GM19193 (cell line): ENCODE data around the gene THEM4.

Experiments used
- POLR2A ChIP-seq: IDR thresholded peaks from 4 replicates; pipeline ENCODE4 v1.6.1; 2011; ENCODE audit not compliant: insufficient read depth, insufficient read length; ENCODE audit errors: extremely low read depth

THEM4 gene

DNA sequence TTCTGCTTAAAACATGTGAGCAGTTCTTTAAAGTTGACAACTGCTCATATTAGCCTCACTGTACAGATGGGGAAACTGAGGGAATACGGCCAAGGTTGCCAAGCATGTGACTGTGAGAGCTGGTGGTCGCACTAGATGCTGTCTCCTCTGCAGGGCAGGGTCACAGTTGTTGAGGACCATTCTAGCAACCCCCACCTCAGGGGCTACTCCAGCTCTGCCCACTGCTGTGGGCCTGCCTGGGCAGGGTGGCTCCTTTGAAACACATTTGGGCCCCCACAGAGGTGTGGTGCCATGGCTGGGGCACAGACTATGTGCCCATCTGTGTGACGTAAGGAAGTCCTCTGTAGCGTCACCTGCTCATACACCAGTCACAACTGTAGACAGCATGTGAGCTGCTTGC lies 56.6 kb downstream of the THEM4 start:
- no peak for TF ChIP-seq POLR2A

DNA sequence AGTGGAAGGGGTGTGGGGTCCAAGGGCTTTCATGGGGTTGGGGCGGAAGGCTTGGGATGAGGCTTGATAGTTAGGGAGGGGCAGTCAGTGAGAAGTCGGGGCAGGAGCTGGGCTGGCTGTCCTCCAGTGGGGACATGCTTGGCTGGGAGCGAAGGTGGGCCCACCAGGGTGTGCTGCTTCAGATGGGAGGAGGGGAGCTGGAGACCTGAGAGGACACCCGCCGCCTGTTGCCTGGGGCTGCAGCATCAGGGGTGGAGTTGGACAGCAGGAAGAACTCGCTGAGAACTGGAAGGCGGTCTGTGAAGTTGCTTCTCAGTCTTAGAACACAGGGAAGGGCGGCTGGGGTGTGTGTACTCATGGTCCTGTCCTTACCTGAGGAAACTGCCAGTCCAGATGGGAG lies 57.4 kb downstream of the THEM4 start:
- no peak for TF ChIP-seq POLR2A

DNA sequence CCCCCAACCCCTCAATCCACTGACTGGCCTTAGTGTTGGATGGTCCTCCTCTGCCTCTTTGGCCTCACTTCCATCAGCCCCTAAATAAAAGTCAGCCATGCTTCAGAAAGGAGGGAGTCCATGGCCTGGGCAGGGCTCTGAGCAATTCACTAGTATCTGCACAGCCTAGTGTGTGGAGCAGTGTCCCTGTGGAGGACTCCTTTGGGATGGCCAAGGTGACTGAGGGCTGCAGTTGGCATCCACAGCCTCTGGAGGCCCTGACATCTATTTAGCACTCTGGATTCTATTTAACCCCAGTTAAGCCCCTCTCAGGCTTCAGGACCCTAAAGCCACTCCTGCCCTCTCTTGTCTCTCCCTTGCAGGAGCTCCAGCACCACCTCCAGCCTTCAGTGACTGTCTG lies 59.4 kb downstream of the THEM4 start:
- no peak for TF ChIP-seq POLR2A

DNA sequence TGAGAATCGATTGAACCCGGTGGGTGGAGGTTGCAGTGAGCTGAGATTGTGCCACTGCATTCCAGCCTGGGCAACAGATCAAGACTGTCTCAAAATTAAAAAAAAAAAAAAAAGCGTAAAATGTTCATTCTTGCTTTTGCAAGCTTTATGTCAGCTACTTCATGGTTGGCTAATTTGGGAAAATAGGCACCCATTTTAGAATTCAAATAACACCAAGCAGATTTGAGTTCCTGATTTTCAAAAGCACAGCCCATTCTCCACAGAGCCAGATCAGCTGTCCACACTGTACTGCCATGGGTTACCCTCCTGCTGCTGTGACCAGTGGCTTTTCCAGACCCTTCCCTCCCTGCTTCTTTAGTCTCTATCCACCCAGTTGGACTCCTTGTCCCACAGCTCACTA lies 60.2 kb downstream of the THEM4 start:
- no peak for TF ChIP-seq POLR2A

DNA sequence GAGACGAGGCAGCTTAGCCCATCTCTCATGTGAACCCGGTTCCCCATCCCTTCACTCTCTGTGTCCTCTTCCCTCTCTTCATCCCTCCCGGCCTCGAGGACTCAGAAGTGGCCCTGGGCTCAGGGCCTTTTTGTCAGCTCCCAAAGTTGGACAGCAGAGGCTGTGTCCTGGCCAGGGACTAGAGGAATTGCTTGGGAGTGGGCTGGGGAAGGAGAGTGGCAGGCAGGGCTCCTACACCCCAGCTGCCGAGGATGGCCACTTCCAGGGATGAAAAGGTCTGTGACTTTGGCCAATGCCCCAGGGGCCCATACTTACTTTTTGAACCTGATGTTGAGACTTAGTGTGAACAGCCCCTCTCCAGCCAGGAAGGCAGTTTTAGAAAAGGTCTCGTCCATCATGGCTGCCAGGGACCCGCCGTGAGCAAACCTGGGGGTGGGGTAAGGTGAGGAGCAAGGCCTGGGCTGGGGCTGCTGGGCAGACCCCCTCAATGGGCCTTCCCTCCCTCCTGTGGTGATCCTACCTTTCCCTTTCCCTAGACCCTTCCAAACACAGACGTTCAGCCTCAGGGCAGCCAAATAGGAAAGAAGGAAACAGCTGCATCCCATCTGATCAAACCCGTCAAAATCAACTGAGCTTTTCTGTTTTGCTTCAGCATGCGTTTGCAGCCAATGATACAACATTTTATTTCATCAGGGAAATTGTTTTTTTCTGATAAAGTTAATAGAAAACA lies 61.3 kb downstream of the THEM4 start:
- TF ChIP-seq POLR2A: no peak

DNA sequence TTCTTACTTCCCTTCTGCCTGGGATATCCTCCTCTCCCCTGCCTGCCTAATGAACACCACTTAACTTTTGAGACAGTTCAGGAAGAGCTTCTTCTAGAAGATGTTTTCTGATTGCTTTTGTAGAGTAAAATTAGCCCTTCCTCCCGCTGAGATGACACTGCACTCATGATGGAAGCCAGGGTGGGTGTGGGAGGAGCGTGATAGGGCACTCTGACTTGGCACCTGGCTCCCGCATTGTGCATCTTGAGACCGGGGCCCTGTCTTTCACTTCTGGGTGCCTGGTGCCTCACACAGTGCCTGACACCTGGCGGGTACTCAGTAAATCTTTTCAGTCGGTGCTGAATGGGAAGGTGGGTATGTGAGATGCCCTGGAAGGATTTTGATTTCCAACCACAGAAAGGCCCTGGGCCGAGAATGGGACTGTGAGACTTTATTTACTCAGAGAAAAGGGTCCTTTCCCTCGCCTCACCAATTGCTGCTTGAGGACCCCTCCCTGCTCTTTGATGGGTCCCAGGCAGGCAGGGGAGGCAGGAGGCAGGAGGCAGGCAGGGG lies 62.5 kb downstream of the THEM4 start:
- TF ChIP-seq POLR2A: no peak

DNA sequence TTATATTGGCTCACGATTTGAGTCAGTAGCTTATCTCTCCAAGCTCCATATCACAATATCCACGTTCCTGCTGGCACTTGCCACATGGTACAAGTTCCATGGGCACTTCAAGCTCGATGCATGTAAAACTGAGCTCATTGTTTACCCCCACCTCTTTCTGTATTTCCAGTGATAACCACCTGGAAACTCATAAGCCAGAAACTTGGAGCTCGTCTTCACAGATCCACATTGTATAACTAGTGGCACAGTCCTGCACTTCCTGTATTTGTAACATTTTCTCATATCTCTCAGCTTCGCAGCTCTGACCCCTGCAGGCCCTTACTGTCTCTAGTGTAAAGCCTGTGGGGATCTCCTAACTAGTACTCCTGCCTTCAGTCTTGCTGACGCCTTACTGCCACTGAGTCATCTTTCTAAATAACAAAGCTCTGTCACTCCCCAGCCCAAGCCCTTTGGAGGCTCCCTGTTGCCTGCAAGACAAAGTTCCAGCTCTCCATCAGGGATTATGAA lies 63.2 kb downstream of the THEM4 start:
- TF ChIP-seq POLR2A: no peak

DNA sequence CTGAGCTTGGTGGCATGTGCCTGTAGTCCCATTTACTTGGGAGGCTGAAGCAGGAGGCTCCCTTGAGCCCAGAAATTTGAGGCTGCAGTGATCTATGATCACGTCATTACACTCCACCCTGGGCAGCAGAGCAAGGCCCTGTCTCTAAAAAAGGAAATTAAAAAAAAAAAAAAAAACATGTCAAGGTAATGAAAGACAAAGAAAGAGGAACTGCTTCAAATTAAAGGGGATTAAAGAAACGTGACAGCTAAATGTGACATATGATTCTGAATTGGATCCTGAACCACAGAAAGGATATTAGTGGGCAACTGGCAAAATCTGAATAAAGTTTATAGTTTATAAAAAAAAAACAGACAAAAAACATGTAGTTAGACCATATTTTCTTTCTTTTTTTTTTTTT lies 65.9 kb downstream of the THEM4 start:
- TF ChIP-seq POLR2A: no peak

DNA sequence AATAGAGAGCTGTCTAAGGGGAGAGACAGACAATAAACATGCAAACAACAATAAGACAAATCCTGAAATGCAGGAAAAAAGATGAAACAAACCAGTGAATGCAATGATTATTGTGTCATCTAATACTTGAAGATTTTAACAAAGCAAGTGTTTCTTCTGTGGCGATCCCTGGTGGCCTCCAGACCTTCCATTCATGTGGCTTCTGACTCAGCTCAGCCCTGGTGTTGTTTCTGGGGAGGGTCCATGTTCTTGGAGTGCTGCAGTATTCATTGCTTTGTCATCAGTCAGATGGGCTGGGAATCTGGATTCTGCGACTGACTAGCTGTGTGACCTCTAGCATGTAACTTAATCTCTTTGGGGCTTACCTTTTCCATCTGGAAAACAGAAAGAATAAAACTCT lies 68.2 kb downstream of the THEM4 start:
- TF ChIP-seq POLR2A: no peak

DNA sequence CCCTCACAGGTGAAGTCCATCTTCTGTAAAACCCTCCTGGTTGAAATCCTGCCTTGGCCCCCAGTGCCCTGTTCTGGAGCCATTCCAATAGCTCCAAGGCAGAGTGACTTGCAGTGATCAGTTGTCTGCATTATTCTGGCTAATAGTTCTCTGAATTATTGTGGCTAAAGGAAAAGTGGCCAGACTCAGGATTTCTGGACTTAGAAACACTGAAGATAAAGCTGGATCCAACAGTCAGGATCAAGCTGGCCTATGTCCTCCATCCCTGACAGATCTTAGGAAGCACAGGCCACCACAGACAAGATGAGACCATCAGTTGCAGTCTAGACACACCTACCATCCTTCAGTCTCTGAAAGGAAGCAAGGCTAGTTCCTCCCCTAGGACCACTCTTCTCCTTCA lies 68.9 kb downstream of the THEM4 start:
- no peak for TF ChIP-seq POLR2A

DNA sequence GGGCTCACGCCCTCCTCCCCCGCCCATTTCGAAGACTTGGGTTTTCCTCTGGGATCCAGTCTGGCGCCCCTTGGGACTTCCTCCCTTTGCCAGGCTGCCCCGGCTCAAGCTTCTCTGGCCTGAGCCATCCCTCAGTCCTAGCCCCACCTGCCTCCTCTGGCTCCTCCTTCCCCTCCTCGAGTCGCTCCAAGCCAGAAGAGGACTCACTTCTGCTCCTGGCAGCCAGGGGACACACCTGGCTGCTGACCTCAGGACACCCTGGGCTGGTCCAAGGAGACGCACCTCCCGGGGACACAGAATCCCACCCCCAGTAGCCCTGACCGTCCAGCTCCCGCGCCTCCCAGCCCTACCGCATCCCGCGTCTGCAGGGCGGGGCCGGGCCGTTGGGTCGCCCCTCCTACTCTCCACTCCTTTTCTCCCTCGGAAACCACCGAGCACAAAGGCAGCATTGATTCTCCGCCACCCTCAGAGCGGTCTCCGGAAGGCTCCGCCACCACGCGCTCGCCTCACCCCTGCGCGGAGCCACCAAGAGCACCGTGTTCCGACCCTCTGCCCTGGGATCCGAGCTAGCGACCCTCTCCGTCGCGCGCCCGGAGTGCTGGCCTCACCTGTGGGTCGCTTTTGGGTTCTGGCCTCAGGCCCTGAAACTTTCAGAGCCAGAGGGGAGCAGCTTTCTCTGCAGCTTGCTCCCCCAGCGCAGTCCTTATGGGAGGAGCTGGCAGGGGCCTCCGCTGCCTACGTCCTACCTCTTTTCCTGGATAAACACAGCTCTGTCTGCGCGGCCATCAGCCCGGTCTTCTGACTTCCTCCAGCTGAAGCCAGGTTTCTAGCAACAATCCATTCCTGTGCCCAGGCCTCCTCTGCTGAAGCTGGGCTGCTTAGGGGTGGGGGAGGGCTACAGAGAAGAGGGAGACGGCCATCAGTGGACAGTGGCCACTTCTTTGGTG lies 69.6 kb downstream of the THEM4 start, which contains the start of gene C2CD4D:
Gene C2CD4D (minus strand): TSS at position 364 of the 947 bp plus-strand sequence. CDS start 831 bp downstream, outside the sequence.
- peak; percentile 37 for TF ChIP-seq POLR2A

DNA sequence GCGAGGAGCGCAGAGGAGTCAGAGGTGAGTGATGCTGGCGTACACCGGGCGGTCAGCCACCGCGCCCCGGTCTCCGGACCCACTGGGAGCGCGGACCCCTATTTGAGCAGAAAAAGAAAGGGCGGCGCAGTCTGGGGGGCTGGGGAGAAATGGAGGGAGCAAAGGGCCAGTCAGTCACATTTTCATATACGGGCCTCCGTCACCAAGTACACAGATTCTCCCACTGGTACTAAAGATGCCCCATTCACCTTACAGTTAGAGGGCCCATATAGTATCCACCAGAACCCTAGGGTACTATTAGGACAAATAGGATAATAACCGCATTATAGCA lies 70.3 kb downstream of the THEM4 start:
- no peak for TF ChIP-seq POLR2A

DNA sequence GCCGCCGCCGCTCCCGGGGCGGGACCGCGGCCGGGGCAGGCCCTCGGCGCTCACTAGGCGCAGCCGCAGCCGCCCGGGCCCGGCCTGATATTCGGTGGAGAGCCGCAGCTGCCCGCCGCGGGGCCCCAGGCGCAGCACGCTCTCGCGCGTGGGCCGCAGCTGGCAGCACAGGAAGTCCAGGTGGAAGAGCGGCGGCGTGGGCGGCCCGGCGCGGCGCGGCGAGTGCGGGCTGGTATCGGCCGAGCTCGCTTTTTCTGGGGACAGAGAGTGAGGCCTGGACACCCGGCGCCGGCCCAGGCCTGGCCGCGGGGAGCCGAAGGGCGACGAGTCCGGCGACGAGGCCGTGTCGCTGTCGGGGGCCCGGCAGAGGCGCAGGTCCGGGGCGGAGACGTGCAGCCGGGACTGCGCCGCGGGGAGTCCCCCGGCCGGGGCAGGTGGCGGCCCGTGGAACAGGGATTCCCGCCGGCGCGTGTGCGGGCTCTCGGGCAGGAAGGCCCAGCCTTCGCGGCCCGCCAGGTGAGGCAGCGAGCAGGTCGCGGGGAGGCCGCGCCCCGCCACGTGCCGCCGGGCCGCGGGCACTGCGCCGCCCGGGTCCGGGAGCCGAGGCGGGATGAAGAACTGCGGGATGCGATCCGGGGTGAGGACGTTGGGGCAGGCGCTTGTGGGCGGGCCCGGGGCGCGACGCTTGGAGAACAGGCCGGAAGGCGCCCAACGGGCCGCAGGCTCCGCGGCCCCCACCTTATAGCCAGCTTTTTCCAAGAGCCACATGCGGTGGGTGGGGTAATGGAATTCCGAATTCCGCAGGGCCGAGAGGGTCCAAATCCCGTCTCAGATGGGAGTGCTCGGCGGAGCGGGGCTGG lies 70.9 kb downstream of the THEM4 start:
- no peak for TF ChIP-seq POLR2A

DNA sequence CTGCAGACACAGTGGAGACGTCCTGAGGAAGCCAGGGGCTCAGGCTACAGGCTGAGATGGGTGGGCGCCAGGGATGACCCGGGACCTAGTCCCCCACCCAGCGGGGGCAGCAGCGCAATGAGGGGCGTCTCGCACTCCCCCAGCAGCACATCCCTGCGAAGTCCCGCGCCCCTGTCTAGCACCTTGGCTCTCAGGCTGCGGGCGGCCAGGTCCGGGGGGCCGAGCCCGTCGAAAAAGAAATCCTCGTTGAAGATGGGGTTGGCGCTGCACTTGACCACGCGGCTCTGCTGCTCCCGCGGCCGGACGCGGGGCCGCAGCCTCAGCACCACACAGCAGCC lies 71.5 kb downstream of the THEM4 start:
- TF ChIP-seq POLR2A: no peak

DNA sequence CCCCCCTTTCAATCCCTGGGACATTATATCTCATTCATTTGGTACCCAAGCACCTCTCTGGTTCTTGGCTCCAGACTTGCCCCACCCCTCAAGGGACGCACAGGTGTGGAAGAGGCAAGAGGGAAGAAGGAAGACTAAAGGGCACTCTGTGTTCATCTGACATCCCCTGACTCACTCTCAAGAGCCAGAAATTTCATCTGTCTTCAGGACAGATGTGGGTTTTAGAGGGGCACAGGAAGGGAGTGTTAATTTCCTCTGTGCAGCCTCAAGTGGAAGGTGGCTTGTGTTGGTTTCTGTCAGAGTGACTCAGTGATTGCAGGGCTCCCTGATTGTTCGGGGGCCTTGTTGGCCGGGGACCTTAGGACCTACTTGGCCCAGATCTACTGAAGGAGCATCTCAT lies 72.1 kb downstream of the THEM4 start:
- TF ChIP-seq POLR2A: no peak
